Effector memory CD8-positive, alpha-beta T cell (primary cell): ENCODE results near the gene CACNA2D2.
A peak's percentile ranks its signal among the peaks of the same experiment; 100 is the strongest.

ENCODE experiments used
- ATAC-seq: fragments of 150-1000 bp; cut with Tn5 transposase; replicated peaks from 2 replicates; pipeline ENCODE4 v1.10.0; 2021; ENCODE audit warnings: mild to moderate bottlenecking, moderate library complexity
- DNase-seq, 3 experiments: peaks; one replicate each; pipeline ENCODE4 v3.0.0; 2021
- H3K27ac Mint-ChIP-seq, 2 donors: one replicate each; pipeline ENCODE4 v1.8.0; 2022; ENCODE audit warnings: mild to moderate bottlenecking in 2 of 2, mixed read lengths in 2 of 2, moderate library complexity in 2 of 2
- H3K27me3 Mint-ChIP-seq, 2 donors: one replicate each; pipeline ENCODE4 v1.8.0; 2022; ENCODE audit warnings: mixed read lengths in 2 of 2
- H3K36me3 Mint-ChIP-seq: one replicate; pipeline ENCODE4 v1.8.0; 2022; ENCODE audit warnings: mild to moderate bottlenecking, moderate library complexity, mixed read lengths; ENCODE audit not compliant: insufficient read depth
- H3K4me1 Mint-ChIP-seq, 2 donors: one replicate each; pipeline ENCODE4 v1.8.0; 2022; ENCODE audit warnings: low read depth in 2 of 2, mixed read lengths in 2 of 2
- H3K4me3 Mint-ChIP-seq, 2 donors: one replicate each; pipeline ENCODE4 v1.8.0; 2022; ENCODE audit warnings: mild to moderate bottlenecking in 2 of 2, mixed read lengths in 2 of 2, moderate library complexity in 2 of 2
- H3K9me3 Mint-ChIP-seq, 2 donors: one replicate each; pipeline ENCODE4 v1.8.0; 2022; ENCODE audit warnings: mixed read lengths in 2 of 2

Gene CACNA2D2

DNA sequence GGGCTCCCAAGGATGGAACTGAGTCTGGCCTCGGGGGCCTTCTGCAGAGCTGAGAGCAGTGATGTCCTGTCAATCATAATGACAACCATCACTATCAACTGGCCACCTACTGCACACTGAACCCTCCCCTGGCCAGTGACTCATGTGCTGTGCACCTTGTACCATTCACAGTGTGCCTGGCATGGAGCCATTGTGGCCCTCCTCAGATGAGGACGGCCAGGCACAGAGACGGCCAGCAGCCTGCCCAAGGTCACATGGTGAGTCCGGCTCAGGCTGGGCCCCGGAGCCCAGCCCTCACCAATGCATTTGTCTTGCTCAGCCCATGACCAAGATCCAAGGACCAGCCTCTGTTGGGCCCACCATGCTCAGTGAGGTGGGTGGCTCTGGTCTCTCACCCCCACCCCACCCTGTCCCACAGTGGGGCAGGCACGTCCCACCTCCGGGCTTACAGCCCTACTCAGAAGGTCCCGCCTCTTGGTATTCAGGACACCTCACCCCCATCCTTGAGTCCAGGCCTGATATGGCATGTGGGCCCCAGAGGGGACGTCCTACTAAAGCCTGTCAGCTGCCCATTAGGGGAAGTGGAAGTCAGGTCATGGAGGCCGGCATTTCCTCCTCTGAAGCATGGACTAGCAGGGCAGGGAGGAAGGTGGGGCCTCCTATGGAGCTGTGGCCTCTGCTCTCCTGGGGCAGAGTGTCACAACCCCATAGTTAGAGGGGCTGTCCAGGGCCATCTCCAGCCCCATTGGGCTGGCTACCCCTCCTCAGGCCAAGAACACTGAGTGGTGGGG lies 108.2 kb downstream of the CACNA2D2 start:
- Mint-ChIP-seq H3K9me3 (no peaks in the 10 kb centered on the region), H3K4me3 (no peak overlapping the region), H3K27ac (peak overlapping the region in 1 of 2 donors; percentile 32), H3K27me3 (no peaks in the 10 kb centered on the region), H3K4me1 (peaks cover 6 to 15% of the 10 kb centered on the region in 2 donors), H3K36me3 (peaks cover 6% of the 10 kb centered on the region)
- DNase-seq (no peak), ATAC-seq (no peak)

- peak overlapping the region; percentile 38 to 39 for H3K27ac Mint-ChIP-seq
Observed at GRCh38 chr3:50393061-50393460, 110.4 kb downstream of the CACNA2D2 start.

DNA sequence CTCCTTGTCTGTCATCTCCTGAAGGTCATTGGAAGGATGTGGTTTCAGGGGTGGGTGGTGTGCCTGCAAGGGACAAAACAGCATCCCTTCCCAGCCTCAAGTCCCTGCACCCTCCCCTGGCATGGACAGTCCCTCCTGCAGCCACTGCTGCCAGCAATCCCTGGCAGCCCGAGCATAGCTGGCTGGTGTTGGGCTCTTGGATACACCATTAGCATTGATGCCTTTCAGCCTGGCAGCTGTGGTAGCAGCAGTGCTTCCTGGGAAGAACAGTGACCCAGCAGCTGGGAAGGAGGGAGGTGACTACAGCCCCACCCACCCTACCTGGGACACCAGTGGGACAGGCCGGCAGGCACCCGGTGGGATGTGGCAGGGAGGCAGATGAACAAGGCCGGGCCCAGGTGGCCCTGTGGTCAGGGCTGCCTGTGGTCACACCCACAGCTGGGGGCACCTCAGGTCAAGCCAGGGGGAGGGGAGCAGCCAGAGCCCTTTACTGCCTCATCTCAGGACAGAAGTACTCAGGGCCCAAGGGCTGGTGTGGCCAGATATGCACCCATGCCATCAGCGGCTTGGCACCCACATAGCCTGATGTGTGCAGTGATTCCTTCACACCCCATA lies 111.2 kb downstream of the CACNA2D2 start:
- Mint-ChIP-seq H3K27ac (peak overlapping the region; percentile 38 to 87), H3K4me3 (no peak overlapping the region), H3K9me3 (no peaks in the 10 kb centered on the region), H3K36me3 (peaks cover 6% of the 10 kb centered on the region), H3K27me3 (no peaks in the 10 kb centered on the region), H3K4me1 (peaks cover 0 to 12% of the 10 kb centered on the region in 2 donors)
- DNase-seq (no peak), ATAC-seq (no peak)

More at GRCh38 chr3:50393061-50393460, 110.4 kb downstream of the CACNA2D2 start:
- DNase-seq (no peak), ATAC-seq (no peak)
- H3K4me3 Mint-ChIP-seq, result no peak overlapping the region
- peaks cover under 1 to 12% of the 10 kb centered on the region in 2 donors for H3K4me1 Mint-ChIP-seq
- H3K9me3 Mint-ChIP-seq, result no peaks in the 10 kb centered on the region
- no peaks in the 10 kb centered on the region for H3K27me3 Mint-ChIP-seq
- peaks cover 6% of the 10 kb centered on the region for H3K36me3 Mint-ChIP-seq

- no peaks in the 10 kb centered on the region for H3K9me3 Mint-ChIP-seq
- peaks cover 0 to 12% of the 10 kb centered on the region in 2 donors for H3K4me1 Mint-ChIP-seq
- H3K4me3 Mint-ChIP-seq, result no peak overlapping the region
- DNase-seq, result no peak
- H3K36me3 Mint-ChIP-seq, result peaks cover 2% of the 10 kb centered on the region
- no peak for ATAC-seq
- peak overlapping the region in 1 of 2 donors; percentile 44 for H3K27ac Mint-ChIP-seq
- no peaks in the 10 kb centered on the region for H3K27me3 Mint-ChIP-seq
Observed at GRCh38 chr3:50390508-50391224, 112.8 kb downstream of the CACNA2D2 start.

DNA sequence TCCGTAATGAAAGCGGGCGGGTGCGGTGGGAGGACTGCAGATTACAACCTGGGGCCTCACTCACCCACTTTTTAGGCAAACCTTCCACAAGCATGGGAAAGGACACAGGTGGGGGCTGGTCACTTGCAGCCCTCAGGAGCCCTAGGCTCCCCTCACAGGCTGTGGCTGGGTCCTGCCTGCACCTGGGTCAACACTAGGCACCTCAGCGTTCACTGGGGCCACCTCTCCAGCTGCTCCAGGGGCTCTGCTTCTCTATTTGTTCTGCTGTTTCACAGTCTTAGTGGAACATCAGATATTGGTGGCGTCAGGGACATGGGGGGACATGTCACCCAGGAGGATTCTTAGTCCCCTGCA lies 114.0 kb downstream of the CACNA2D2 start:
- Mint-ChIP-seq H3K36me3 (peaks cover 2% of the 10 kb centered on the region), H3K4me3 (no peak overlapping the region), H3K4me1 (peaks cover 0 to 12% of the 10 kb centered on the region in 2 donors), H3K27me3 (no peaks in the 10 kb centered on the region), H3K9me3 (no peaks in the 10 kb centered on the region), H3K27ac (no peak overlapping the region)
- DNase-seq (no peak), ATAC-seq (no peak)

GRCh38 chr3:50388720-50389413 lies 114.6 kb downstream of the CACNA2D2 start:
- no peak overlapping the region for H3K27ac Mint-ChIP-seq
- no peaks in the 10 kb centered on the region for H3K27me3 Mint-ChIP-seq
- peaks cover 0 to 12% of the 10 kb centered on the region in 2 donors for H3K4me1 Mint-ChIP-seq
- H3K36me3 Mint-ChIP-seq, result peaks cover 2% of the 10 kb centered on the region
- no peak for DNase-seq
- H3K4me3 Mint-ChIP-seq, result no peak overlapping the region
- ATAC-seq, result no peak
- H3K9me3 Mint-ChIP-seq, result no peaks in the 10 kb centered on the region

DNA sequence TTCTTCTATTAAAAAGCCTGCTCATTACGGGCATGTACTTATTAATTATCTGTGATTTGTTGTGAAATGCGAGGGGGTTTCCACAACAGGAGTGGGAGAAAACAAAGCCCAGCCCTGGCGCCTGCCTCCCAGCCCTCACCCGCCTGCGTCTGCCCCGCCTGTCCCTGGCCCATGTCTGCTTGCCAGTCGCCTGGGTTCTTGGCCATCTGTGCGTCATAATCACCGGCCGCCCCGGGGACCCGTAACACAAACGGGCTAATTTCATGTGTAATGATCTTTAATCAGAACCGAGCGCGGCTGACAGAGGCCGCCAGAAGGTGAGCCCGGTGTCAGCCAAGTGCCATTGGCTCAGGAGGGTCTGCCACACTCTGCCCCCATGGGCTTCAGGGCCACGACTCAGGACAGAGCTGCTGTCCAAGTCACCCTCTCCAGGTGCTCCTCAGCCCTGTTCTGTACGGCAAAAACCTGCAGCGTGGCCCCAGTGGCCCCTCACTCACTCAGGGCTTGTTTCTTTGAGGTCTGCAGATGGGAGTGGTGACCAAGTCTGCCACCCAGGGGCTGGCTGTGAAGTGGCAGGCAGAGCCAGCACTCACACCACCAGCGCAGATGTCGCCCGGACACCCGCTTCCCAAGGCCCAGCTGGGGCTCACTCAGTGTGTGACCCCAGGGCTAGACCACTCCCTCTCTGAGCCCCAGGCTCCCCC lies 115.3 kb downstream of the CACNA2D2 start:
- DNase-seq, result no peak
- ATAC-seq, result no peak
- H3K36me3 Mint-ChIP-seq, result peaks cover 2% of the 10 kb centered on the region
- no peak overlapping the region for H3K4me3 Mint-ChIP-seq
- H3K27me3 Mint-ChIP-seq, result no peaks in the 10 kb centered on the region
- no peak overlapping the region for H3K27ac Mint-ChIP-seq
- H3K4me1 Mint-ChIP-seq, result peaks cover 0 to 12% of the 10 kb centered on the region in 2 donors
- no peaks in the 10 kb centered on the region for H3K9me3 Mint-ChIP-seq

DNA sequence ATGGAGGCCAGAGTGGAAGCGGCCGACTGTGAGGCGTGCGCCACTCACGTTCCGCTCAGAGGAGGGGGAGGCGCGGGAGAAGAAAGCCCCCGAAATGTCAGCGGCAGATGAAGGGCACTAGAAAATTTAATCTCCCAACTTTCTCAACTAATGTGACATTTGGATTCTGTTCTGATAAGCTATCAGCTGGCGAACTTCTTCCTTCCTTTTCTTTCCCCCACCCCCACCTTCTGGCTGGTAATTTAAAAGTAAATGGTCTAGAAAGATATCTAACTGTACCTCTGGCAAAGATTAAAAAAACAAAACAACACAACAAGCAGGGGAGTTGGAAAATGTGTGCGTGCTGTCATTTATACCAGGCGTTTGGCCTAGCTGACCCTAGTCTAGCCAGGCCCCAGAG lies 117.7 kb downstream of the CACNA2D2 start:
- H3K4me1 Mint-ChIP-seq, result no peaks in the 10 kb centered on the region
- DNase-seq (no peak), ATAC-seq (no peak)
- peaks cover 2% of the 10 kb centered on the region for H3K36me3 Mint-ChIP-seq
- H3K4me3 Mint-ChIP-seq, result no peak overlapping the region
- H3K9me3 Mint-ChIP-seq, result no peaks in the 10 kb centered on the region
- no peaks in the 10 kb centered on the region for H3K27me3 Mint-ChIP-seq
- peak overlapping the region in 1 of 2 donors; percentile 38 for H3K27ac Mint-ChIP-seq

DNA sequence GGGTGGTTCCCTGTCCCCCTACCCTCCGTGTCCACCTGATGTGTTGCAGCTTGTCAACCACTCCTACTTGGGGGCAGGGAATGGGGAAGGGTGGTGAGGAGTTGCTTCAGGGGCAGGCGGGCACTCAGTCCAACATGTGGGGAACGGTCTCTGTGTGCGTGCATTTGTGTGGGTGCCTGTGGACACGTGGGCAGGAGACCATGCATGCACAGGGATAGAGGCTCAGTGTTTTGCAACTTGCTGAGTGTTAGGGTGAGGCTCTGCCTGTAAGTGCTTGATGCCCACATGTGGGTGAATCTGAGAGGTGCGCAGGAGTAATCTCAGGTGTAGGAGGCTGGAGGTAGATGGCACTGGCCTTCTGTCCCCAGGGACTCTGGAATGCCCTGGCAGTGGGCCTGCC lies 119.7 kb downstream of the CACNA2D2 start:
- Mint-ChIP-seq H3K27me3 (no peaks in the 10 kb centered on the region), H3K27ac (no peak overlapping the region), H3K36me3 (peaks cover 2% of the 10 kb centered on the region), H3K9me3 (no peaks in the 10 kb centered on the region), H3K4me1 (no peaks in the 10 kb centered on the region), H3K4me3 (no peak overlapping the region)
- no peak for DNase-seq
- ATAC-seq, result no peak

DNA sequence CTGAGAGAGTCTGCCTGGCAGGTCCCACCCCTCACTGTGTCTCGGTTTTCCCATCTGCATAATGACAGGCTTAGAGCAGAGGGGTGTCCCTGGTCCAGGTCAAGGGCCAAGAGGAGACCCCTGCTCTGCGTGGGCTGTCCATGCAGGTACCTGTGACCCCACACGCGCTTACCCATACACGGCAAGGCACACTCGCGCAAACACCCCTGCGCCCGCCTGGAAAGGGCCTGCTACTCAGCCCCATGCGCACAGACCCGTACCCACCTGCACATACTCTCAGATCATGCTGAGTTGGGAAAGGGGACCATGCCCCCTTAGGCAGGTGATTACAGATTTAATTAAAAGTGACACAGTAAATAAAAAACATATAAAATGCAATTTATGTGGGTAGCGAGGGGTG lies 120.7 kb downstream of the CACNA2D2 start:
- Mint-ChIP-seq H3K36me3 (peaks cover 5% of the 10 kb centered on the region), H3K9me3 (no peaks in the 10 kb centered on the region), H3K27ac (no peak overlapping the region), H3K4me3 (no peak overlapping the region), H3K4me1 (peaks cover 0 to 4% of the 10 kb centered on the region in 2 donors), H3K27me3 (no peaks in the 10 kb centered on the region)
- ATAC-seq, result no peak
- no peak for DNase-seq

DNA sequence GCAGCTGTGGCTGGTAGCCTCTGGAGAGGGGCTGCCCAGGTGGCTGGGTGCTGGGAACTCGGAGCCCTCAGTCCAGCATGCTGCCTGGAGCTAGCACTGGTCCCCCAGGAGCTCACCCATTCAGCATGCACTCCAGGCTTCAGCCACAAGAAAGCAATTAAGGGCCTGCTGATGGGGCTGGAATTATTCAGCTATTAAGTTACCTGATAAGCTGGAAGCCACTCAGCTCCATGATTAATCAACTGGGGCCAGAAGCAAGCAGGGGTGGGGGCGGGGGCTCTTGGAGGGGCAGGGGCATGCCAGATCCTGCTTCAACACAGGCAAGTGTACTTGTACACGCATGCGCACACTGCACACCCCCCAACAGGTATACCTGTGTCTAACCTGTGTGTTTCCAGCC lies 122.1 kb downstream of the CACNA2D2 start:
- Mint-ChIP-seq H3K36me3 (peaks cover 5% of the 10 kb centered on the region), H3K27me3 (no peaks in the 10 kb centered on the region), H3K9me3 (no peaks in the 10 kb centered on the region), H3K4me1 (peaks cover 0 to 4% of the 10 kb centered on the region in 2 donors), H3K27ac (no peak overlapping the region), H3K4me3 (no peak overlapping the region)
- no peak for DNase-seq
- ATAC-seq, result no peak

DNA sequence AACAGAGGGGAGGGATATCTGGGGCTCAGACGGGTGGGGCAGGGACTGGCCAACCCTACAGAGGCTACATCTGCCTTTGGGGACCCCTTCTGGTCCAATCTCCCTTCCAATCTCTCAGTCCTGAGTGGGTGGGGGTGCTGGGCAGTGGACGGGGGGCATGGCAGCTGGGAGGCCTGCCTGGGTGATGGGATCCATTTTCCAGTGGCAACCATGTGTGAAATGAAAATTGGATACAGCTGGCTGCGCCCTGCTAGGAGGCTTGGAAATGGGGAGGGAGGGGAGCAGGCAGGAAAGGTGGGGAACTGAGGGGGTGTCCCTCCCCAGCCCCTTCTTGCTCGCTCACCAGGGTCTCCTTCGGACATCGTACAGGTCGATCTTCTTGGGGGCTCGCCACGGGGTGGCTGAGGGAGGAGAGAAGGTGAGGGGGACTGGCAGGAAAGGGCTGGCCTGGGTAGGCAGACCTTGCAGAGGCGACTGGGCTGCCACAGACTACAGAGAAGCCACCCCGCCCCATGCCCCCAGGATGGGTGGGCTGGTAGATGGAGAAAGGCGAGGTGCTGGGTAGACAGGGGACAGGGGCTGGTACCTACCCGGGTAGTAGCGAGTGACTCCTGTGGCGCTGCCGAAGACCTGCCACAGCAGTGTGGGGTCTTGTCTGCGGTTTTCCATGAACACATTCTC lies 122.9 kb downstream of the CACNA2D2 start:
- peak overlapping the region; percentile 39 to 41 for H3K27ac Mint-ChIP-seq

More for the DNA sequence above, 122.9 kb downstream of the CACNA2D2 start:
- H3K4me1 Mint-ChIP-seq, result peaks cover 0 to 4% of the 10 kb centered on the region in 2 donors
- H3K36me3 Mint-ChIP-seq, result peaks cover 3% of the 10 kb centered on the region
- no peaks in the 10 kb centered on the region for H3K9me3 Mint-ChIP-seq
- ATAC-seq (no peak), DNase-seq (no peak)
- no peak overlapping the region for H3K4me3 Mint-ChIP-seq
- no peaks in the 10 kb centered on the region for H3K27me3 Mint-ChIP-seq
